OCI-LY7 (cell line): ENCODE data around the gene ISCU.

Source experiments
- CTCF ChIP-seq: fragments of 200-600 bp; sonication (generic); conservative IDR thresholded peaks from 2 replicates; pipeline ENCODE4 v1.5.1; 2014; ENCODE audit warnings: mild to moderate bottlenecking, antibody characterized with exemption, low read length, moderate library complexity, mixed read lengths
- EZH2phosphoT487 ChIP-seq: fragments of 200-600 bp; sonication (generic); IDR thresholded peaks from 2 replicates; pipeline ENCODE4 v1.6.1; 2018; ENCODE audit warnings: low read depth, borderline replicate concordance, mild to moderate bottlenecking, mixed run types, antibody characterized with exemption, low read length, moderate library complexity, mixed read lengths

GRCh38 chr12:108586306-108586705 is 23.9 kb downstream of the ISCU start:
- TF ChIP-seq CTCF (no peak), EZH2phosphoT487 (no peak)
